Stimulated activated CD4-positive, alpha-beta T cell treated with anti-CD3 and anti-CD28 coated beads, Interleukin-1b, Interleukin-23, amount 100 ng/mL, for 1 hour (primary cell): ENCODE data around the gene CHST3.

Experiments used
- DNase-seq, 2 donors: peaks; one replicate each; pipeline ENCODE4 v3.0.0-alpha.2; 2020; ENCODE audit warnings: low read depth in 2 of 2

Gene CHST3

GRCh38 chr10:71989661-71990454, 25.7 kb downstream of the CHST3 start:
- DNase-seq = no peak

- no peak for DNase-seq
Observed at GRCh38 chr10:71990706-71991269, 26.6 kb downstream of the CHST3 start.

- no peak for DNase-seq
Observed at GRCh38 chr10:71995449-71995848, 31.3 kb downstream of the CHST3 start.

- no peak for DNase-seq
Observed at GRCh38 chr10:71995887-71996575, 31.8 kb downstream of the CHST3 start.

GRCh38 chr10:71996592-71997371, 32.6 kb downstream of the CHST3 start:
- DNase-seq = no peak

- no peak for DNase-seq
Observed at GRCh38 chr10:71998119-71998839, 34.1 kb downstream of the CHST3 start.

GRCh38 chr10:71998840-71999194, 34.6 kb downstream of the CHST3 start:
- DNase-seq = no peak

GRCh38 chr10:71999360-72000072, 35.3 kb downstream of the CHST3 start:
- DNase-seq = no peak

GRCh38 chr10:72000073-72001032, 36.2 kb downstream of the CHST3 start:
- DNase-seq = no peak

- no peak for DNase-seq
Observed at GRCh38 chr10:72001033-72001395, 36.8 kb downstream of the CHST3 start.

GRCh38 chr10:72002354-72003295, 38.4 kb downstream of the CHST3 start:
- no peak for DNase-seq

GRCh38 chr10:72006026-72006425, 41.8 kb downstream of the CHST3 start:
- DNase-seq = no peak

GRCh38 chr10:72007246-72007892, 43.2 kb downstream of the CHST3 start:
- DNase-seq = no peak

GRCh38 chr10:72008096-72008981, 44.1 kb downstream of the CHST3 start:
- DNase-seq = no peak

- DNase-seq = no peak
Observed at GRCh38 chr10:72009051-72009424, 44.8 kb downstream of the CHST3 start.

GRCh38 chr10:72009425-72010081, 45.4 kb downstream of the CHST3 start:
- no peak for DNase-seq
